Astrocyte of the cerebellum (primary cell): ENCODE measurements around the gene GIMAP4.
"Not testable (repeated sequence)": the region's sequence is repeated elsewhere in the genome, so short reads cannot be mapped to it uniquely, and the experiment has no call there.

Experiments
- DNase-seq: peaks from one replicate; pipeline ENCODE4 v3.0.0-alpha.2; 2011; ENCODE audit warnings: low read depth
- H3K4me3 ChIP-seq: 2 replicates; pipeline ENCODE4 v1.5.1; 2011; ENCODE audit warnings: mild to moderate bottlenecking, low read depth, low read length, moderate library complexity
- CTCF ChIP-seq: IDR thresholded peaks from 2 replicates; pipeline ENCODE4 v1.5.1; 2012; ENCODE audit warnings: low read length, low read depth, moderate library complexity, mild to moderate bottlenecking; ENCODE audit errors: missing control alignments
- in situ Hi-C: cut with HindIII; loops from 2 replicates; pipeline ENCODE4 v1.10.0; 2017; ENCODE audit warnings: low sequenced_read_pairs

Gene GIMAP4

GRCh38 chr7:150572496-150572895, 5.3 kb downstream of the GIMAP4 start:
- no peak for TF ChIP-seq CTCF
- DNase-seq: no peak
- H3K4me3 ChIP-seq: no peak overlapping the region
- in situ Hi-C loops: no loop called here

DNA sequence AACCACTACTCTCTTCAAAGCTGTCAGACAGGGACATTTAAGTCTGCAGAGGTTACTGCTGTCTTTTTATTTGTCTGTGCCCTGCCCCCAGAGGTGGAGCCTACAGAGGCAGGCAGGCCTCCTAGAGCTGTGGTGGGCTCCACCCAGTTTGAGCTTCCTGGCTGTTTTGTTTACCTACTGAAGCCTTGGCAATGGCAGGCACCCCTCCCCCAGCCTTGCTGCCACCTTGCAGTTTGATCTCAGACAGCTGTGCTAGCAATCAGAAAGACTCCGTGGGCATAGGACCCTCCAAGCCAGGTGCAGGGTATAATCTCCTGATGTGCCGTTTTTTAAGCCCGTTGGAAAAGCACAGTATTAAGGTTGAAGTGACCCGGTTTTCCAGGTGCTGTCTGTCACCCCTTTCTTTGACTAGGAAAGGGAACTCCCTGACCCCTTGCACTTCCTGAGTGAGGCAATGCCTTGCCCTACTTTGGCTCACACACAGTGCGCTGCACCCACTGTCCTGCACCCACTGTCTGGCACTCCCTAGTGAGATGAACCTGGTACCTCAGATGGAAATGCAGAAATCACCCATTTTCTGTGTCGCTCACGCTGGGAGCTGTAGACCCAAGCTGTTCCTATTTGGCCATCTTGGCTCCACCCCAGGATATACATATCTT, 12.9 kb downstream of the GIMAP4 start:
- in situ Hi-C loops, H3K4me3 ChIP-seq, DNase-seq: not testable (repeated sequence)

DNA sequence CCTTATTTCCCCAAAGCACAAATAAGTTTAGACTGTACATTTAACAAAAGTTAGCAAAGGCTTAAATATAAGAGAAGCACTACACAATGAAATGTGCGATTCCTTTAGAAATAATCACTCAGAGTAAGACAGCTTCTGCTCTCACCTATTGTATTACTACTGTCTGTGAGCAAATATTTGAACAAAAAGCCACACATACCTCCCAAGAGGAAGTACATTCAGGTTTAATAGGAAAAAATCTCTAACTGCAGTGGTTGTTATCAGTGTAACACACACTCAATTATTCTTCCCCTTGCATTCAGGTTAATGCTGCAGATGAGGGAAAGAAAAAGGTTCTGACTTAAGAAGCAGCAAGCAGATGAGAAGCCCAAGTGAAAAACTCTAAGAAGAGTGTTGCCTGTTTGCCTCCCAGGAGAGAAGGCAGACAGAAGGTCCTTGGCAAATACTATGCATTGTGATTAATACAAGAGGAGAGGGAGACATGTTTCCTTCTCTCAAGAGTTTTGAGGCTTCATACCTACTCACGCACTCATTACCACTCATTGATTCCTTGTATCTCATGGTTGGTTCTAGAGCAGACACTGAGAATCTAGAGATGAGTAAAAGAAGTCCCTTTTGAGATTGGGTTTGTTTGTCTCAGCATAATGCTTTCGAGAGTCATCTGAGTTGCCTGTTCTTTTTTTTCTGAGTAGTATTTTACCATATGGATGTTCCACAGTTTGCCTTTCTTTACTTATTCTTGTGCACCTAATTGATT, 13.6 kb downstream of the GIMAP4 start:
- H3K4me3 ChIP-seq: no peak overlapping the region
- no peak for DNase-seq
- no peak for TF ChIP-seq CTCF
- in situ Hi-C loops: no loop called here

GRCh38 chr7:150585199-150585598, 18.0 kb downstream of the GIMAP4 start:
- no peak for DNase-seq
- no peak for TF ChIP-seq CTCF
- H3K4me3 ChIP-seq: no peak overlapping the region
- in situ Hi-C loops: no loop called here

GRCh38 chr7:150586068-150586784, 19.0 kb downstream of the GIMAP4 start:
- DNase-seq: no peak
- no peak for TF ChIP-seq CTCF
- H3K4me3 ChIP-seq: no peak overlapping the region
- in situ Hi-C loops: no loop called here

DNA sequence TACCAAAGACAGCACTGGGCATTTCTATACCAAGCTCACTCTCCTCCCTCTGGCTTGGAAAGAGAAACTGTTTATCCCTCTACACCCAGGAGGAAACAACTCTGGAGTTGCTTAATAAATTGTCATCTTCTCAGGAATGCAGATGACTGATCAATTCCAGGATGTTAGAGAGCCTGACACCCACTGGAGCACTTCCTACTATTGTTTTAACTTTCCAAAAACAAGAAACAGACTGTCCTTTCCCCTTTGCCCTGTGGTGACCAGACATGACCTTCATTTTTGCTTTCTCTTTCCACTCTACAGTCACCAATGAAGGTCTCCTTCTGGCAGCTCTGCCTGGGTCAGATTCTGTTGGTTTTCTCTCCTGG, 19.6 kb downstream of the GIMAP4 start:
- in situ Hi-C loops: no loop called here
- H3K4me3 ChIP-seq: no peak overlapping the region
- no peak for DNase-seq
- TF ChIP-seq CTCF: no peak

DNA sequence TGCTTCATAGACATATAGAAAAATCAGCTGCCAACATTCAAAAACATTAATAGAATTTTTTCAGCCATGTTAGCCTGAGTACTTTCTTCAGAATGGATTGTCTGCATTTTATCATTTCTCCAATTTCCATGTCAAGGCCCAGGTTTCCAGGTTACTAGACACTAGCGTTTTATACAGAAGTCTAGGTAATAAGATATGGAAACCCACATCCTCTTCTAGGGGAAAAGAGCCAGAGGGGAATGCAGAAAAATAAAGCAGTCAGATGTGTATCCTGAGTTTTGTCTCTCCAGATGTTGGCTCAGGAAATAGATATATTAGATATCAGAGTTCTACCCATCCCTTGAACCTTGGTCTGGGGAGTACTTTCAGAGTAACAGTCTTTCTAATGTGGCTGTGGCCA, 20.4 kb downstream of the GIMAP4 start:
- DNase-seq: no peak
- no peak for TF ChIP-seq CTCF
- in situ Hi-C loops: no loop called here
- H3K4me3 ChIP-seq: no peak overlapping the region
